ENCODE data around the gene TGFB1.
"Not testable (repeated sequence)": the region's sequence is repeated elsewhere in the genome, so short reads cannot be mapped to it uniquely, and the experiment has no call there.

TGFB1 gene

GRCh38 chr19:41304706-41305483 lies 48.8 kb downstream of the TGFB1 start:
- no peak for DNase-seq

DNA sequence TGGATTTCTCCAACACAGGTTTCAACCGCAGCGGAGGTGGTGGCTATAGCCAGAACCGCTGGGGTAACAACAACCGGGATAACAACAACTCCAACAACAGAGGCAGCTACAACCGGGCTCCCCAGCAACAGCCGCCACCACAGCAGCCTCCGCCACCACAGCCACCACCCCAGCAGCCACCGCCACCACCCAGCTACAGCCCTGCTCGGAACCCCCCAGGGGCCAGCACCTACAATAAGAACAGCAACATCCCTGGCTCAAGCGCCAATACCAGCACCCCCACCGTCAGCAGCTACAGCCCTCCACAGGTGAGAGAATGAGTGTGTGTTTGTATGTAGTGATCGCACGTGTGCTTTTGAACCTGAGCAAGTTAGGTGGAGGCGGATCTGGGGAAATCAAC lies 49.8 kb downstream of the TGFB1 start:
- no peak for DNase-seq

DNA sequence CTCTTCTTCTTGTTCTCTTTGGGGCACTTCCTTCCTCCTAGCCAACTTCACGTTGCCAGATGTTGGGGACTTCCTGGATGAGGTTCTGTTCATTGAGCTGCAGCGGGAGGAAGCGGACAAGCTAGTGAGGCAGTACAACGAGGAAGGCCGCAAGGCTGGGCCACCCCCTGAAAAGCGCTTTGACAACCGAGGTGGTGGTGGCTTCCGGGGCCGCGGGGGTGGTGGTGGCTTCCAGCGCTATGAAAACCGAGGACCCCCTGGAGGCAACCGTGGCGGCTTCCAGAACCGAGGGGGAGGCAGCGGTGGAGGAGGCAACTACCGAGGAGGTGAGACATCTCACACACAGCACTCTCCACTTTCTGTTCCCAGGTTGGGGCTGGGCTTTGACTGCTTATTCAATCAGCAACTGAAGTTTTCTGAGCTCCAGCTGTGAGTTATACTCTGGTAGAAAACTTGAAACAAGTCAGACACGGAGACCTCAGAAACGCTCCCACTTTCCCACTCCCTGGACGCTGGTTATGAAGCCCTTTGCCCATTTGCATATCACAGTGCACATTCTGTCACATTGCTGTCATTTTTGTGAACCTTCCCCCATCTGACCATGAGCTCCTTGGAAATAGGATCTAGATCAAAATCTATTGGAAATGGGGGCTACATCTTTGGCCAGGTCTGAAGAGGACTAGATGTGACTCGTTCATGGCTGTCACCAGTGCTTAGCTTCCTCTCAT lies 50.9 kb downstream of the TGFB1 start:
- no peak for DNase-seq

- DNase-seq: no peak
Measured at GRCh38 chr19:41300555-41300954, 53.2 kb downstream of the TGFB1 start.

- DNase-seq: peak in 6 of 56 donors; percentile 7 to 56 (median 28)
Measured at GRCh38 chr19:41299755-41300089, 54.0 kb downstream of the TGFB1 start.

- peak in 3 of 56 donors; percentile 6 to 27 (median 16) for DNase-seq
Measured at GRCh38 chr19:41299046-41299754, 54.5 kb downstream of the TGFB1 start.

DNA sequence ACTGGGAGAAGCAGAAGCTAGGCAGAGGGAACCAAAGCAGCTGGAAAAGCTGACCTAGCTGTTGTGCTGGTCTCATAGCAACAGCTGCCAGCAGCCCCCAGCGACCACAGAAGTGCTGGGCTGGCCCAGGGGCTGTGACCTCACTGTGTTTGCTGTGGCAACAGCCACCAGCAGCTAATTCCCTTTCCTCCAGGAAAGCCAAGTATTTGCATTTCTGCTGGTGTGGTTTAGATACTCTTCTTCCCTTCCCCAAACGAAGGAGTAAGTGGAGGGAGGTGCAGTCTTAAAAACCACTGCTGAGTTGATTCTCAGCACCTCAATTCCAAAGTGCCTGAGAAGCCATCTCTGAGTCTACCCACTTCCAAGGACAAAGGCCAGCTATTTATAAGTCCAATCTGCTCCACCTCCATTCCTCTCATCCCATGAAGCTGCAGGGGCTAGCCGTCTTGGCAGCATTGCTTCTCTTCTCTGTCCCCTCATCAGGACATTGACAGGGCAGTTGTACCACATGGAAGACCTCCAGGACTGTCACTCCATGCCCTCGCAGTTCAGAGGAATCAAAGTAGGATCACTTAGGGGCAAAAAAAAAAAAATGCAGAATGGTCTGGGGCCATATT lies 55.3 kb downstream of the TGFB1 start:
- peak in 4 of 56 donors; percentile 15 to 51 (median 39) for DNase-seq

- peak in 2 of 56 donors; percentile 6 to 15 for DNase-seq
Measured at GRCh38 chr19:41297628-41298347, 55.9 kb downstream of the TGFB1 start.

GRCh38 chr19:41296433-41296871 lies 57.3 kb downstream of the TGFB1 start:
- no peak for DNase-seq

GRCh38 chr19:41295499-41295898 lies 58.2 kb downstream of the TGFB1 start:
- DNase-seq: no peak

- DNase-seq: no peak
Measured at GRCh38 chr19:41294393-41294792, 59.3 kb downstream of the TGFB1 start.

GRCh38 chr19:41289814-41290213 lies 63.9 kb downstream of the TGFB1 start:
- not testable (repeated sequence) for DNase-seq

DNA sequence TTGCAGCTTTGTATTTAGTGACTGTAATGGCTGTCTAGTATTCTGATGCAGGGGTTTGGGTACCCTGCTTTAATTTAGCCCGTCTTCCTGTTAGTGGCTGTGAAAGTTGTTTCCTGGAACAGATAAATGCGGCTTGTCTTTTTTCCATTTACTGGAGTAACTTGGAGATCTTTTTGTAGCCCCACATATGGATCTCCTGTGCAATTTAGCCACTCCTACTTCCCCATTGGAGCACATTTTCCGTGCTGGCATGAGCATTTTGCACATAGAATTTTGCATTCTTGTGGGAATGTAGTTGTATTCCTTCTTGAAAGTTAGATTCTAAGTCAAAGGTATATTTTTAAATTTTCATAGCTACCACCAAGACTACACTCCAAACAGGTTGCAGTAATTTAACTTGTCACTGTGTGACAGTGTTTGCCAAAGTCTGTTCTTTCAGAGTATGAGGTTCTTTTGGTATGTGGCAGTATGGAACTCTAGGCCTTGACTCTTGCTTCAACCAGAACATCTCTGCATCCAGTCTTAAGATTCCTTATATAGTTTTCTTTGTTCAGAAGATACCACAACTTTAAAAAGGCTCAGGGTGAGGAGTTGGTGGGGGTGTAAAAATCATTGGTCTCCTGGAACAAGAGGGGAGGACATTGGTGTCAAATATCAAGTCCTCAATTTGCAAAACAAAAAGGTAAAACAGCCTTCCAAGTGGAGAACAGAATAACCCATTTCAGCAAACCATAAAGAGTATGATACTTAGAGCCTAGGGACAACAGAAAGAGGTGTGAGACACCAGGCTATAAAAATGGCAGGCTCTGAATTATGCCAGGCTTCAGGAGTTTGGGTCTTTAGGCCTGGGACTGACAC lies 64.8 kb downstream of the TGFB1 start:
- DNase-seq: no peak

All from nucleus accumbens (tissue), 56 donors.